ENCODE results near the gene INMT.

The INMT gene

DNA sequence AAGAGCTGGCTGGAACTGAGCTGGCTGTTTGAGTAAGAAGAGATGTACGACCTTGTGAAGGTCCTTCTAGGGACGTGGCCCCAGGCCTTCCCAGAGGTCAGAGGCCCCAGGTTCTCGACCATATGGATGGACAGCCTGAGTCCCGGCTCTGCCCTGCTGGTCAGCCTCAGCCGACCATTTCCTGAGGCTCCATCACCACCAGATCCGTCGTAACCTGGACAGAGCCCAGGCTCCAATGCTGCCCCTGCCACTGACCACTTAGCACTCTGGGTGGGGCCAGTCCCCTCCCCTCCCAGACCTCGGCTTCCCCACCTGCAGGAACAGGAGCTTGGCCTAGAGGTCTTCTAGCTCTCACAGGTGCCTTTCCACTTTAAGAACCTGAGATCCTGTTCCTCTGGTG, 10.6 kb upstream of the INMT start:
- FAIRE-seq: no peak
- no peak for DNase-seq (ENCODE audit: insufficient read length)
- no peak for TF ChIP-seq POLR2AphosphoS5 (IDR thresholded peaks at IDR 0.05; ENCODE audit: low read depth, low read length)
- TF ChIP-seq TAF1 (IDR thresholded peaks at IDR 0.05; ENCODE audit: borderline replicate concordance, low read depth, low read length): no peak
- no peak for TF ChIP-seq POLR2A (IDR thresholded peaks at IDR 0.05; ENCODE audit: low read depth, low read length)

- TF ChIP-seq TAF1 (IDR thresholded peaks at IDR 0.05; ENCODE audit: borderline replicate concordance, low read depth, low read length) (no peak), POLR2A (IDR thresholded peaks at IDR 0.05; ENCODE audit: low read depth, low read length) (no peak), POLR2AphosphoS5 (IDR thresholded peaks at IDR 0.05; ENCODE audit: low read depth, low read length) (no peak)
- DNase-seq (ENCODE audit: insufficient read length) (no peak), FAIRE-seq (no peak)
Measured at GRCh38 chr7:30743371-30744074, 8.4 kb upstream of the INMT start.

GRCh38 chr7:30744075-30744417, 7.9 kb upstream of the INMT start:
- TF ChIP-seq POLR2A (IDR thresholded peaks at IDR 0.05; ENCODE audit: low read depth, low read length) (no peak), POLR2AphosphoS5 (IDR thresholded peaks at IDR 0.05; ENCODE audit: low read depth, low read length) (no peak), TAF1 (IDR thresholded peaks at IDR 0.05; ENCODE audit: borderline replicate concordance, low read depth, low read length) (no peak)
- no peak for FAIRE-seq
- no peak for DNase-seq (ENCODE audit: insufficient read length)

- no peak for TF ChIP-seq TAF1 (IDR thresholded peaks at IDR 0.05; ENCODE audit: borderline replicate concordance, low read depth, low read length)
- TF ChIP-seq POLR2AphosphoS5 (IDR thresholded peaks at IDR 0.05; ENCODE audit: low read depth, low read length): no peak
- no peak for TF ChIP-seq POLR2A (IDR thresholded peaks at IDR 0.05; ENCODE audit: low read depth, low read length)
- DNase-seq (ENCODE audit: insufficient read length): no peak
- no peak for FAIRE-seq
Measured at GRCh38 chr7:30745261-30745941, 6.5 kb upstream of the INMT start.

GRCh38 chr7:30750010-30750409, 1.9 kb upstream of the INMT start:
- DNase-seq (ENCODE audit: insufficient read length) (no peak), FAIRE-seq (no peak)
- TF ChIP-seq POLR2AphosphoS5 (IDR thresholded peaks at IDR 0.05; ENCODE audit: low read depth, low read length): no peak
- TF ChIP-seq TAF1 (IDR thresholded peaks at IDR 0.05; ENCODE audit: borderline replicate concordance, low read depth, low read length): no peak
- TF ChIP-seq POLR2A (IDR thresholded peaks at IDR 0.05; ENCODE audit: low read depth, low read length): no peak

DNA sequence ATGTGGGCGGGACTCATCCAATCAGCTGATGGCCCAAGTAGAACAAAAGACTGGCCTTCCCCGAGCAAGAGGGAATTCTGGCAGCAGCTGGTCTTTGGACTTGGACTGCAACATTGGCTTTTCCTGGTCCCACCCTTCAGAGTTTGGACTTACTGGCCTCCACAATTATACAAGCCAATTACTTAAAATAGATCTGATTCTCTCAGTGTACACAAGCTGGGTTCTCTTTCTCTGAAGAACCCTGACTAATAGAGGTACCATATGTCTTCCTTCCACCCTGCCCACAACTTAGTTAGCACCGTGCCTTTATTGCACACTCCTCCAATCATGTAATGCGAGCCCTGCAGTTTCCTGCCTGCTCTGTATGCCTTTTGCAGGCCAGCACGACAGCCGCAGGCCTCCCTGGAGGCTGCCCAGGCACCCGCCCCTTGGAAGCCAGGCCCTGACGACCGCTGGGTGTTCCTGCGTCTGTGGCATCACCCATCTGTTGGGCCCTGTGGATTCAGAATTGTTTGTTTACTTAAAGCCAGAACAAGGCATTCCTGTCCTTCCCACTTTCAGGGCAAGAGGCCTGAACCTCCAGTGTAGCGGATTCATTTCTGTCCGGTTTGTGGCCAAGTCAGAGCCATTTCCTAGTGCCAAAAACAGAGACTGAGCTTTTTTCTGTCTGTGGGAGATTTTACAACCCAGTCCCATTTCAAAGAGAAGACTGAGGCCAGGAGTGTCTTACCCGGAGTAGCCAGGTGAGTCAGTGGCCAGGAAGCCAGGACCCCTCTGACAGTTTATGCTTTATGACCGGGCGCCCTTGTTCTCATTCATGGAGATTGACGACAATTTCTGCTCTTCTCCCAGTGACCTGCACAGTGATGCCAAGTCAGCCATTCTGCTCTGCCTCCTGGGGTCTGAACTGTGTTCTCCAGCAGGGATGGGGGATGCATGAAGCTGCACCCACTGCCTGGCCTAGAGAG, 968 bp upstream of the INMT start:
- no peak for FAIRE-seq
- no peak for DNase-seq (ENCODE audit: insufficient read length)
- TF ChIP-seq POLR2A (IDR thresholded peaks at IDR 0.05; ENCODE audit: low read depth, low read length) (no peak), POLR2AphosphoS5 (IDR thresholded peaks at IDR 0.05; ENCODE audit: low read depth, low read length) (no peak), TAF1 (IDR thresholded peaks at IDR 0.05; ENCODE audit: borderline replicate concordance, low read depth, low read length) (no peak)

GRCh38 chr7:30752484-30752883, 549 bp downstream of the INMT start:
- TF ChIP-seq TAF1 (IDR thresholded peaks at IDR 0.05; ENCODE audit: borderline replicate concordance, low read depth, low read length): no peak
- TF ChIP-seq POLR2A (IDR thresholded peaks at IDR 0.05; ENCODE audit: low read depth, low read length): no peak
- TF ChIP-seq POLR2AphosphoS5 (IDR thresholded peaks at IDR 0.05; ENCODE audit: low read depth, low read length): no peak
- FAIRE-seq (no peak), DNase-seq (ENCODE audit: insufficient read length) (no peak)

GRCh38 chr7:30752979-30753378, 1.0 kb downstream of the INMT start:
- DNase-seq (ENCODE audit: insufficient read length) (no peak), FAIRE-seq (no peak)
- TF ChIP-seq TAF1 (IDR thresholded peaks at IDR 0.05; ENCODE audit: borderline replicate concordance, low read depth, low read length): no peak
- TF ChIP-seq POLR2AphosphoS5 (IDR thresholded peaks at IDR 0.05; ENCODE audit: low read depth, low read length): no peak
- TF ChIP-seq POLR2A (IDR thresholded peaks at IDR 0.05; ENCODE audit: low read depth, low read length): no peak

- no peak for DNase-seq (ENCODE audit: insufficient read length)
- no peak for TF ChIP-seq POLR2A (IDR thresholded peaks at IDR 0.05; ENCODE audit: low read depth, low read length)
- no peak for TF ChIP-seq POLR2AphosphoS5 (IDR thresholded peaks at IDR 0.05; ENCODE audit: low read depth, low read length)
- no peak for TF ChIP-seq TAF1 (IDR thresholded peaks at IDR 0.05; ENCODE audit: borderline replicate concordance, low read depth, low read length)
- FAIRE-seq: no peak
Measured at GRCh38 chr7:30754315-30754877, 2.5 kb downstream of the INMT start.

GRCh38 chr7:30755384-30756154, 3.6 kb downstream of the INMT start:
- no peak for DNase-seq (ENCODE audit: insufficient read length)
- TF ChIP-seq TAF1 (IDR thresholded peaks at IDR 0.05; ENCODE audit: borderline replicate concordance, low read depth, low read length) (no peak), POLR2AphosphoS5 (IDR thresholded peaks at IDR 0.05; ENCODE audit: low read depth, low read length) (no peak), POLR2A (IDR thresholded peaks at IDR 0.05; ENCODE audit: low read depth, low read length) (no peak)
- FAIRE-seq: no peak
